ENCODE results near the gene BNC2.

Gene BNC2

DNA sequence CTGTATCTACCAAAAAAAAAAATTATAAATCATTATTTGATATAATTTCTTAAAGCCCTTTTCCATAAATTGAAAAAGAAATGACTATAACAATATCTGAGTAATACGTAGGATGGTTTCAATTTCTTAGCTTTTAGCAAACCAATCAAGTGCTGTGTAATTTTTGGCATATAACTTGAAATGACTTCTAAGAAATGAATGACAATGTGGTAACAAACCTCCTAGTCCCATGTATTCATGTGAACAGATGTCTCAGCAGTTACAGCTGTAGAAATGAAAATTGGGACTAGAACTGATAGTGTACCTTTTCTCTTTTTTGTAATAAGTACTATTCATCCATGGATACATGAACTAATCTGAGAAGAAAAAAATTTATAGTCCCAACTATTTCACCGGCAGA, 307.0 kb downstream of the BNC2 start:
- no peak overlapping the region for H3K4me2 ChIP-seq (ENCODE audit: low read length)
- H3K36me3 ChIP-seq (ENCODE audit: insufficient read depth, low read length), result no peaks in the 10 kb centered on the region
- no peaks in the 10 kb centered on the region for H3K9me2 ChIP-seq (ENCODE audit: low read depth, low read length)
- no peaks in the 10 kb centered on the region for H3K79me2 ChIP-seq (ENCODE audit: insufficient read depth, low read length)
- H3K27me3 ChIP-seq (ENCODE audit: insufficient read depth, low read length), result no peaks in the 10 kb centered on the region
- H3K27ac ChIP-seq (ENCODE audit: low read depth, low read length, poor library complexity, severe bottlenecking), result no peak overlapping the region
- H3K9me3 ChIP-seq (ENCODE audit: low read length), result no peaks in the 10 kb centered on the region
- no peak overlapping the region for H3K9ac ChIP-seq (ENCODE audit: low read length)
- H3K4me3 ChIP-seq (ENCODE audit: low read depth, low read length, poor library complexity, severe bottlenecking), result no peak overlapping the region
- H3F3A ChIP-seq (ENCODE audit: insufficient read depth, low read length), result no peaks in the 10 kb centered on the region
- TF ChIP-seq EZH2 (IDR thresholded peaks at IDR 0.05; ENCODE audit: borderline replicate concordance, low read length), result no peak
- TF ChIP-seq, protein P1, sequence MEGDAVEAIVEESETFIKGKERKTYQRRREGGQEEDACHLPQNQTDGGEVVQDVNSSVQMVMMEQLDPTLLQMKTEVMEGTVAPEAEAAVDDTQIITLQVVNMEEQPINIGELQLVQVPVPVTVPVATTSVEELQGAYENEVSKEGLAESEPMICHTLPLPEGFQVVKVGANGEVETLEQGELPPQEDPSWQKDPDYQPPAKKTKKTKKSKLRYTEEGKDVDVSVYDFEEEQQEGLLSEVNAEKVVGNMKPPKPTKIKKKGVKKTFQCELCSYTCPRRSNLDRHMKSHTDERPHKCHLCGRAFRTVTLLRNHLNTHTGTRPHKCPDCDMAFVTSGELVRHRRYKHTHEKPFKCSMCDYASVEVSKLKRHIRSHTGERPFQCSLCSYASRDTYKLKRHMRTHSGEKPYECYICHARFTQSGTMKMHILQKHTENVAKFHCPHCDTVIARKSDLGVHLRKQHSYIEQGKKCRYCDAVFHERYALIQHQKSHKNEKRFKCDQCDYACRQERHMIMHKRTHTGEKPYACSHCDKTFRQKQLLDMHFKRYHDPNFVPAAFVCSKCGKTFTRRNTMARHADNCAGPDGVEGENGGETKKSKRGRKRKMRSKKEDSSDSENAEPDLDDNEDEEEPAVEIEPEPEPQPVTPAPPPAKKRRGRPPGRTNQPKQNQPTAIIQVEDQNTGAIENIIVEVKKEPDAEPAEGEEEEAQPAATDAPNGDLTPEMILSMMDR (IDR thresholded peaks at IDR 0.05; ENCODE audit: low read length), result no peak
- no peaks in the 10 kb centered on the region for H3K4me1 ChIP-seq (ENCODE audit: insufficient read depth, low read length, severe bottlenecking)
- no peak overlapping the region for H2AFZ ChIP-seq (ENCODE audit: low read length)
- H4K20me1 ChIP-seq (ENCODE audit: insufficient read depth, low read length), result no peaks in the 10 kb centered on the region

DNA sequence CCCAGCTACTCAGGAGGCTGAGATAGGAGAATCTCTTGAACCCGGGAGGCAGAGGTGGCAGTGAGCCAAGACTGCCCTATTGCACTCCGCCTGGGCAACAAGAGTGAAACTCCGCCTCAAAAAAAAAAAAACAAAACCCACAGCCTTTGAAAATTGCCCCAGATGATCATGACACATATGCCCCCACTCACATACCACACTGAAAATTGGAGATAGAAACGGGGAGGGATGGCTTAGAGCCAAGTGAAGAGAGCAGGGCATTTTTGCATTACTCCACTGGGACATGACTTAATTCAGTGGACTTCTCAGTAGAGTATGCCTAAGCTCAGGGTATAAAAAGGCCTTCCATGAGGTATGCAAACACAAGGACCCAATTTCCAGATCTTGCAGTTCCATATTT, 309.3 kb downstream of the BNC2 start:
- no peaks in the 10 kb centered on the region for H3K4me1 ChIP-seq (ENCODE audit: insufficient read depth, low read length, severe bottlenecking)
- H3K27me3 ChIP-seq (ENCODE audit: insufficient read depth, low read length), result no peaks in the 10 kb centered on the region
- no peak overlapping the region for H3K27ac ChIP-seq (ENCODE audit: low read depth, low read length, poor library complexity, severe bottlenecking)
- no peak for TF ChIP-seq EZH2 (IDR thresholded peaks at IDR 0.05; ENCODE audit: borderline replicate concordance, low read length)
- TF ChIP-seq, protein P1 (IDR thresholded peaks at IDR 0.05; ENCODE audit: low read length), result no peak
- H3K4me3 ChIP-seq (ENCODE audit: low read depth, low read length, poor library complexity, severe bottlenecking), result no peak overlapping the region
- no peak overlapping the region for H2AFZ ChIP-seq (ENCODE audit: low read length)
- no peaks in the 10 kb centered on the region for H3K79me2 ChIP-seq (ENCODE audit: insufficient read depth, low read length)
- H4K20me1 ChIP-seq (ENCODE audit: insufficient read depth, low read length), result no peaks in the 10 kb centered on the region
- H3K9me3 ChIP-seq (ENCODE audit: low read length), result no peaks in the 10 kb centered on the region
- H3K9me2 ChIP-seq (ENCODE audit: low read depth, low read length), result no peaks in the 10 kb centered on the region
- no peaks in the 10 kb centered on the region for H3F3A ChIP-seq (ENCODE audit: insufficient read depth, low read length)
- H3K9ac ChIP-seq (ENCODE audit: low read length), result no peak overlapping the region
- no peaks in the 10 kb centered on the region for H3K36me3 ChIP-seq (ENCODE audit: insufficient read depth, low read length)
- no peak overlapping the region for H3K4me2 ChIP-seq (ENCODE audit: low read length)

DNA sequence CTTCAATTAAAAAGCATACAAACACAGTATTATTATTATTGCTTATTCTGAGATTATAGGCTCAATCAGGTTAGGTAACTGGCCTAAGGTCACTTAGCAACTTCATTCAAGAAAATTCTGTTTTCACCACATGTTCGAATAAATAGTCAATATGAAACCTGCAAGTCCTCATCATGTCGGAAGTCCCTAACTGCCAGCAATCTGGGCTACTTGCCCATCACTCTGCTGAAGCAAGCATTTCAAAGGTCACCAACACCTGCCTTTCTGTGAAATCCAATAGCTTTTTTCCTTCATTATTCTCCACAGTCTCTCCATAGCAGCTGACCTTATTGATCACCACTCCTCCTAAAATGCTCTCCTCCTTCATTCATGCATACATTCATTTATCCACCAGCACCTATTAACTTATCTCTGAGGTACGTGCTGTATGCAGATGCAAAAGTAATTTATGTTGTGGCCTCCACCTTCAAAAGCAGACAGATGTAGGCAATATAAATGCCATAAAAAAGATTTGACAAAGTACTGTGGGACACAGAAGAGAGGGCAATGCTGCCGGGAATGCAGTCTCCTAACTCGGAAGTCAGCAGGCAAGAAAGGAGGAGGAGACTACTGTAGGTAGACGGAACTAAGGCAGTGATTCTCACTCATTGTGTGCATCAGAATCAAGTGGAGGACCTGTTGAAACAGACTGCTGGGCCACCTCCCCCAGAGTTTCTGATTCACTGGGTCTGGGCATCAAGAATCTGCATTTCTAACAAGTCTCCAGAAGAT, 310.9 kb downstream of the BNC2 start:
- Histone ChIP-seq H4K20me1 (ENCODE audit: insufficient read depth, low read length) (no peaks in the 10 kb centered on the region), H3K79me2 (ENCODE audit: insufficient read depth, low read length) (no peaks in the 10 kb centered on the region), H3K9me3 (ENCODE audit: low read length) (no peaks in the 10 kb centered on the region), H3K27ac (ENCODE audit: low read depth, low read length, poor library complexity, severe bottlenecking) (no peak overlapping the region), H3K4me2 (ENCODE audit: low read length) (no peak overlapping the region), H3F3A (ENCODE audit: insufficient read depth, low read length) (no peaks in the 10 kb centered on the region), H3K36me3 (ENCODE audit: insufficient read depth, low read length) (no peaks in the 10 kb centered on the region), H3K27me3 (ENCODE audit: insufficient read depth, low read length) (no peaks in the 10 kb centered on the region), H3K4me1 (ENCODE audit: insufficient read depth, low read length, severe bottlenecking) (no peaks in the 10 kb centered on the region), H3K9me2 (ENCODE audit: low read depth, low read length) (no peaks in the 10 kb centered on the region), H3K4me3 (ENCODE audit: low read depth, low read length, poor library complexity, severe bottlenecking) (no peak overlapping the region), H2AFZ (ENCODE audit: low read length) (no peak overlapping the region), H3K9ac (ENCODE audit: low read length) (no peak overlapping the region)
- TF ChIP-seq EZH2 (IDR thresholded peaks at IDR 0.05; ENCODE audit: borderline replicate concordance, low read length), result no peak
- TF ChIP-seq, protein P1 (IDR thresholded peaks at IDR 0.05; ENCODE audit: low read length), result no peak
